Kidney epithelial cell (primary cell): Measurements from ENCODE around the gene PGM1. TPM values are rescaled to one million over a fixed set of nuclear protein-coding genes. Genes with fewer than 3 reads are reported as not detected.

ENCODE experiments used
- DNase-seq: peaks from one replicate; pipeline ENCODE4 v3.0.0-alpha.2; 2010; ENCODE audit warnings: low read depth
- H3K27me3 ChIP-seq: 2 replicates; pipeline ENCODE4 v1.6.0; 2011; ENCODE audit warnings: low read length; ENCODE audit not compliant: control insufficient read depth, insufficient read depth
- H3K36me3 ChIP-seq: 2 replicates; pipeline ENCODE4 v1.5.1; 2011; ENCODE audit warnings: low read length; ENCODE audit not compliant: control insufficient read depth, insufficient read depth
- H3K4me3 ChIP-seq: 2 replicates; pipeline ENCODE4 v1.5.1; 2011; ENCODE audit warnings: low read depth, mild to moderate bottlenecking, control low read depth, low read length
- CTCF ChIP-seq: IDR thresholded peaks from 2 replicates; pipeline ENCODE4 v1.5.1; 2011; ENCODE audit warnings: mild to moderate bottlenecking, moderate library complexity, low read length, control low read depth, inconsistent platforms; ENCODE audit not compliant: insufficient read depth, poor library complexity, severe bottlenecking
- total RNA-seq: library from RNA; depleted of rRNA; stranded (reverse); fragments of >200 nt; gene quantifications from 2 replicates; pipeline ENCODE4 v1.2.3, GENCODE V29; 2015

PGM1 gene
- total RNA-seq, 1 donor from 2014 or later, result 36.2 TPM

- TF ChIP-seq CTCF, result no peak
- no peak for DNase-seq
- H3K27me3 ChIP-seq, result no peaks in the 10 kb centered on the region
- no peak overlapping the region for H3K4me3 ChIP-seq
- no peaks in the 10 kb centered on the region for H3K36me3 ChIP-seq
These were observed 78.3 kb downstream of the PGM1 start for GRCh38 chr1:63671514-63671913.

GRCh38 chr1:63674238-63674864, 81.1 kb downstream of the PGM1 start:
- peak; percentile 87 for TF ChIP-seq CTCF
- H3K27me3 ChIP-seq, result no peaks in the 10 kb centered on the region
- DNase-seq, result no peak
- H3K36me3 ChIP-seq, result no peaks in the 10 kb centered on the region
- H3K4me3 ChIP-seq, result no peak overlapping the region

GRCh38 chr1:63674865-63675419, 81.7 kb downstream of the PGM1 start:
- DNase-seq, result no peak
- no peak for TF ChIP-seq CTCF
- no peaks in the 10 kb centered on the region for H3K27me3 ChIP-seq
- no peak overlapping the region for H3K4me3 ChIP-seq
- H3K36me3 ChIP-seq, result no peaks in the 10 kb centered on the region

- Histone ChIP-seq H3K36me3 (no peaks in the 10 kb centered on the region), H3K4me3 (no peak overlapping the region)
- TF ChIP-seq CTCF, result no peak
These were observed 82.3 kb downstream of the PGM1 start for GRCh38 chr1:63675420-63675931.

GRCh38 chr1:63677497-63677896, 84.3 kb downstream of the PGM1 start:
- Histone ChIP-seq H3K4me3 (no peak overlapping the region), H3K36me3 (no peaks in the 10 kb centered on the region), H3K27me3 (no peaks in the 10 kb centered on the region)
- no peak for TF ChIP-seq CTCF
- no peak for DNase-seq

More at GRCh38 chr1:63675420-63675931, 82.3 kb downstream of the PGM1 start:
- no peak for DNase-seq
- H3K27me3 ChIP-seq, result no peaks in the 10 kb centered on the region
